NB4 (cell line): ENCODE results near the gene GAS2.

ENCODE experiments used
- DNase-seq: peaks from one replicate; pipeline ENCODE4 v3.0.0; 2010; ENCODE audit warnings: low read depth
- H3K4me3 ChIP-seq: one replicate; pipeline ENCODE4 v1.5.1; 2011; ENCODE audit warnings: mild to moderate bottlenecking, low read depth, low read length, moderate library complexity
- CTCF ChIP-seq: IDR thresholded peaks from one replicate; pipeline ENCODE4 v1.5.1; 2012; ENCODE audit warnings: low read depth, low read length
- MAX ChIP-seq: IDR thresholded peaks from 2 replicates; pipeline ENCODE4 v1.6.1; 2011; ENCODE audit warnings: low read depth, low read length
- MYC ChIP-seq: IDR thresholded peaks from 2 replicates; pipeline ENCODE4 v1.6.1; 2011; ENCODE audit warnings: low read depth, low read length
- POLR2A ChIP-seq: IDR thresholded peaks from 2 replicates; pipeline ENCODE4 v1.6.1; 2011; ENCODE audit warnings: mild to moderate bottlenecking; ENCODE audit not compliant: insufficient read length; ENCODE audit errors: extremely low read depth

The GAS2 gene

GRCh38 chr11:22787551-22788162 is 121.2 kb downstream of the GAS2 start:
- TF ChIP-seq CTCF (peak; percentile 39), MAX (no peak)
- peak; percentile 36 for DNase-seq
- H3K4me3 ChIP-seq = no peak overlapping the region

- H3K4me3 ChIP-seq = no peak overlapping the region
- DNase-seq = peak; percentile 25
- TF ChIP-seq POLR2A (no peak), MAX (no peak), MYC (no peak), CTCF (no peak)
These were observed 126.1 kb downstream of the GAS2 start for GRCh38 chr11:22792497-22792896.

GRCh38 chr11:22795914-22796313 is 129.5 kb downstream of the GAS2 start:
- no peak for DNase-seq
- H3K4me3 ChIP-seq = no peak overlapping the region
- TF ChIP-seq POLR2A = no peak
- no peak for TF ChIP-seq MAX
- no peak for TF ChIP-seq CTCF
- TF ChIP-seq MYC = no peak

GRCh38 chr11:22797047-22797446 is 130.6 kb downstream of the GAS2 start:
- no peak for DNase-seq
- no peak overlapping the region for H3K4me3 ChIP-seq
- TF ChIP-seq CTCF (no peak), MYC (no peak), POLR2A (no peak), MAX (no peak)

GRCh38 chr11:22798901-22799300 is 132.5 kb downstream of the GAS2 start:
- no peak overlapping the region for H3K4me3 ChIP-seq
- DNase-seq = no peak
- no peak for TF ChIP-seq MYC

GRCh38 chr11:22800482-22800881 is 134.1 kb downstream of the GAS2 start:
- TF ChIP-seq POLR2A (no peak), CTCF (no peak), MAX (no peak), MYC (no peak)
- no peak for DNase-seq
- no peak overlapping the region for H3K4me3 ChIP-seq
